HG03432 (cell line): ENCODE data around the gene ADCY1.

Experiments used
- ATAC-seq: cut with Tn5 transposase; IDR thresholded peaks from one replicate; pipeline ENCODE4 v1.9.1; 2021; ENCODE audit warnings: mild to moderate bottlenecking, moderate library complexity; ENCODE audit not compliant: unreplicated experiment

The ADCY1 gene

DNA sequence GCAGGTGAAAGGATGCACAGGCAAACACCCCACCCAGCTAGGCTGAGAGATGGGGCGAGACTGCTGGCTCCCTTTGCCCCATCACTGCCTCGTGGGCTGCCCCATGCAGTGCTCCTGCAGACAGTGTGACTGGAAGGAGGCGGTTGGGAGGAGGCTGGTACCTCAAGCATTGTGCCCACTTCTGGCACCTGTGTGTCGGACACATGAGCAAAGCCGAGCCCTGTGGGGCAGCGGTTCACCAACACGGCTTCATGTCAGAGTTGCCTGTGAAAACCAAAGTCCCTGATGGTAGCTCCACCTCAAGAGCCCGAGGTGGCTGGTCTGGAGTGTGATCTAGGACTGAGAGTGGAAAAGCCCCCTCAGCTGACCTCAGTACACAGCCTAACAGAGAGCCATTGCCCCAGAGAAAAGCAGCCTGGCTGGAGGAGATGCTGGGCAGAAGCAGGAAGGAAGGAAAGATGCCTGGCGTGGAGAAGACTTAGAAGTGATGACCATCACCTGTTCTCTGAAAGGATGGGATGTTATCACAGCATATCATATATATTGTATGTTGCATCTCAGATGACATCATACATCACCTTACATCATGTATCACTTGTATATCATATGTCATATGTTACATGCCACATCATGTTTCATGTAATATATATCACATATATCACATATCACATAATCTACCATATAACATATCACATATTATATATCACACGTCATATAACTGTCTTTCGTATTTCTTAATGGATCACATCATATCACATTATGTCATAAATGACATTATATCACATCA lies 75.6 kb downstream of the ADCY1 start:
- no peak for ATAC-seq

DNA sequence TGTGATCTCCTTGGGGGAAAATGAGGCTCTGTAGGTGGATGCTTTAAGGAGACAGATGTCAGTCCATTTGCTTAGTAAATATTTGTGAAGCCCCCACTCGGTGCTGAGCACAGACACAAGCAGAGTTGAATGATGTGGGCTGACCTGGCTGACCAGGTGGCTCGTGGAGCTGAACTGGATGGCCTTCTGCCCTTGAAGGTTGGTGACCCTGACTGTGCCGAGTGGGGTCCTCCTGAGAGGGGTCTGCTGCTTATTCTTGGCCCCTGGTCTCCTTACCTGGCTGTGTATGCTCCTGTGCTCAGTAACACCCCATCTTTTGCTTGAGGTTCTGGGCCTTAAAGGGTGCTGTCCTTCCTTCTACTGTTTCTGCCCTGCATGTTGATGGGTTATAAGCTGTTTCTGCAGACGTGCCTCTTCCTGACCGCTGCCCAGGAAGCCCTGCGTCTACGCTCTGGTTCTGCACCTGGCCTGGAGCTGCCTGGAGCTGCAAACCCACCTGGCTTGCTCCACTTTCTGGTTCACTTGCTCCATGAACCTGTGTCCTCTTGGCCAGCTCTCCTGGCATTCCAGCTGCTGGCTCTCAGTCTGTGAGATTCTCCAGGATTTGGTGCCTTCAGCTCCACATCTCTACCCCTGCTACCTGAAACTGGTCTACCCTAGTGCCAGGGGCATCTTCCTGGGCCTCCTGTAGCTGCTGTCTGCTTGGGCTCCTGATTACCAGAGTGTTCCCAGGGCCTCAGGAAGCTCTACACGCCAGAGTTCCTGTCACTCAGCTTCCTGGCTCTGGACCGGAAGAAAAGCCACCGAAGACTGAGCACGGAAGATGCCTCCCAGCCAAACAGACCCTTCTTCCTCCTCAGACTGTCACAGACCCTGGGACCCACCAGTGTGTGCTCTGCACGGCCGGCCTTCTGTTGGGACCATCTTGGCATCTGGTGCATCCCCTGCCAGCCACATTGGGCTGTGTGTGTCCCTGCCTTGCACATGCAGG lies 76.5 kb downstream of the ADCY1 start:
- no peak for ATAC-seq

DNA sequence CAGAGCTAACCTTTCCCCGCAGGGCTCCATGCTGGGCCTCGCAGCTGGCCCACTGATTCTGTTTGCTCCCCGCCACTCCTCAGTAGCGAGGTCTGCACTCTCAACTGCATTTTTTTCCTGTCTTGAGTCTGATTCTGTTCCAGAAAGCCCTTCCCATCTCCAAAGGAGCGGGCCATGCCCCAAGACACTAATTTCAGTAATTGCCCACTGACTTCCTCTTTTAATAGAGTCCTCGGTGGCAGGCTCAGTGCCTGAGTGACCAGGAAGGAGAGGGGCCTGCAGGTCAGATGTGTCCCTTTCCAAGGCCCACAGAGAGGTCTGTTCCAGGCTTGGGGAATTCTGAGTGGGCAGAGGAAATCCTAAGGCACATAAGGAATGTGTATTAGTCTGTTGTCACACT lies 77.4 kb downstream of the ADCY1 start:
- ATAC-seq = no peak

DNA sequence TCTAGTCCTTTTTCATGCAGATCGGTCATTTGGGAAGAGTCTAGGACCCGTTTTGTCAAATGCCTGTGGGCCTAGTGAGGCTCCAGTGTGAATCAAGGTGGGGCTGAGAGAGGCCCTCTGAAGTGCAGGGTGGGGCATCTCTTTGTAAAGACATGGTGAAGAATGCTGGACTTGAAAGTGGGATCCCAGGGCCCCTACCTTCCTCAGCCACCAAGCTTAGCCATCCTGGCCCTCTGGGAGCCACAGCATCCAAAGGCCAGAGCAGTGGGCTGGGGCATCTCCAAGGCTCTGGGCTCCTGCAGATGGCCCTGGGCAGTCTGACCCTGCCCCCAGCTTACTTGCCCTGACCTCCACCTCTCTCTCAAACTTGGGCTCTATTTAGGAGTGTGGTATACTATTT lies 78.5 kb downstream of the ADCY1 start:
- no peak for ATAC-seq

DNA sequence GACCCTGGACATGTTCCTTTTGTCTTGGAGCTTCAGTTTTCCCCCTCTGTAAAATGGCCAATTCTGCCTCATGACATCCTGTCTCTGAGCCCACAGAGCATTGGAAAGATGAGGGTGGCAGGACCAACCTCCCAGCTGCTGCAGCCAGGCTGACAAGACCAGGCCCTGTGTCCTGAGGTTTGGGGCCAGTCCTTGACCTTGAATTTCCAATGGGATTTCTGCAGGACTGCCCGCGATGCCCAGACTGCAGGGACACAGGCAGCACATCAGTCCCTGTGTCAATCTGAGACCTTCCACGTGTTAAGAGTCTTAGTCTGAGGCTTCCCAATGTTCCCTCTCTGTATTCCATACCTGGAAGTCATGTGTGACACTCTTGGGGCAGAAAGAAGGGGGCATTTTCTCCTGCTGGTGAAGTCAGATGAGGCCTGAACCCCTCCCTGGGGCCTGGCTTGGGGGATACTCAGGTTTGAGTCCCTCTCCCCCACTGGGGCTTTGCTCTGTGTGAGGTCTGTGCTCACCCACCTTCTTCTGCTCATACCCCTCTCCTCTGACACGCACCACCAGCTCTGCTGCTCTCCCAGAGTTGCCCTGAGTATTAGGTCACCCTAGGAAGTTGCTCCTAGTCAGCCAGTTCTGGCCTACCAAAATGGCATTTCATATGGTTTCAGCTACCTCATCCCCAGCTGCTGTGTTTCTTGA lies 79.2 kb downstream of the ADCY1 start:
- ATAC-seq = no peak

DNA sequence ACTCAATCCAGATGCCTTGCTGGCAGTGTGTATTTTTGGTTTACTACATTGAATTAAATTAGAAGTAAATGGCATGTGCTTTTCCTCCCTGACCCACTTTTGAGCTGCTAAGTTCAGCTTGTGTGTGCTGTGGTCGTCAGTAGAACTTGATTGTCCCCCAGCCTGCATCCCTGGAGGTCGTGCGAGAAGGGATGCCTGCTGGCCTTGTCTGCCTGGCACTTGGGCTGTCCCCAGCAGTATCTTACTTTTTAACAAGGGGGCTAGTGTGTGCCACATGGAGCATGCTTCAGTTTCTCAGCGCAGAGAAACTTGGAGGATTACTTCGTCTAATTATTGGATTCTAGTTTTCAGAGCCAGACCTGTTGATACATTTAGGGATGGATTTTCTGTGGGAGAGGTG lies 80.2 kb downstream of the ADCY1 start:
- ATAC-seq = no peak

DNA sequence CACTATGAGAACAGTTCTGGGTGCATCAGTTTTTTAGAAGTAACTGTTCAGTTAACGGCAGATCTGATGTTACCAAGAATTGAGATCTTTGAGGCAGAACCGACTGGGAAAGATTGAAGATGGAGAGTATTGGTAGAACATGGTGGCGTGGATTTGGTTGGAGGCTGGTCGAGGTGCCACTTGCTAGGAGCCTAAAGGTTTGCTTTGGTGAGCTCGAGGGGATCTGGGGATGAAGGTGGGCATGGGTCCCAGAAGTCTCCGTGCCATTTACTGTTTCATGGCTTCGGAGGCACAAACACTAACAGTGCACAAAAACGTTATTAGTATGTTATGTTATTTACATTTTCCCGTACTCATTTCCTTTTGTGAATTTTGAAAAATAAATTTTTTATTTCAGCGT lies 81.4 kb downstream of the ADCY1 start:
- no peak for ATAC-seq

DNA sequence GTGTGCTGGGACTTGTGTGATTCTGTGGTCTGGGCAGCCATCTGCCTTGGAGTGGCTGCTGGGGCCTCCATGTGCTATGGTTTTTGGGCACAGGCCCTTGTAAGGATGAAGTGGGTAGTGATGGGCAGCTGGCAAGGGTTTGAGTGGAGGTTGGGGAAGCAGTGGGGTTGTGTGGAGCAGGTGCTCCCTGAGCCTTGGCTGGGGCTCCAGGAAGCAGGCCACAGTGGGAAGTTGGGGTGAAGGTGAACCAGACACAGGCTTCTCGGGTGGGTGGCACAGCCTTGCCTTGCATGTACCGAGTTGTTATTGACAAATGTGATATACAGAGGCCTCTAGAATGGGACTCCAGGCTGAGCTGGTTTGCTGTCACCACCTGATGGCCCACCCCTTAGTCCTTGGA lies 82.3 kb downstream of the ADCY1 start:
- no peak for ATAC-seq

DNA sequence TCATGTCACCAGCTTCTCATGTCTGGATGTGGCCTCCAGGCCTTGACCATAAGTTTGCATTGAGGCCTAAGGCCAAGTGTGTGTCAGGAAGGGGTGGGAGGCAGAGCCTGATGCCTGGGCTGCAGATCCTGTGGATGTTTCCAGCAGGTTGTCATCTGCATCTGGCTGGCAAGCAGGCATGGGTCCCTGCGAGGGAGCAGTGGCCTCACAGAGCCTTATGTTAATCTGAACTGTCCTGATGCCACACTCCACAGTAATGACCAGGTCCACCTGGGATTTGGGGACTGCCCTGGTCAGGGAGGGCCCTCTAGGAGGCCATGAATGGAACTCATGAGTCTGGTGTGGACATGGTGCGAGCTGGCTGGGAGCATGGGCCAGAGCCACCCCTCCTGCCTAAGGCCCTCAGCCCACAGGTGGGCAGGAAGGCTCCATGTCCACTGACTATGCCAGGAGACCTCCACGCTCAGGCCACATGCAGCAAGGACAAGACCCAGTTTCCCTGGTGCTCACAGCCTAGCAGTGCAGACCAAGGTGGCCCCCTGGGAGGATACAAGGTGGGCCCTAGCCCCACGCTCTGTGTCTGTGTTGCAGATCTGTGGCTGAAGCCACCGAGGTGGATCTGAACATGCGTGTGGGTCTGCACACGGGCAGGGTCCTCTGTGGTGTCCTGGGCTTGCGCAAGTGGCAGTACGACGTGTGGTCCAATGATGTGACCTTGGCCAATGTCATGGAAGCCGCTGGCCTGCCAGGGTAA lies 83.1 kb downstream of the ADCY1 start:
- ATAC-seq = no peak

DNA sequence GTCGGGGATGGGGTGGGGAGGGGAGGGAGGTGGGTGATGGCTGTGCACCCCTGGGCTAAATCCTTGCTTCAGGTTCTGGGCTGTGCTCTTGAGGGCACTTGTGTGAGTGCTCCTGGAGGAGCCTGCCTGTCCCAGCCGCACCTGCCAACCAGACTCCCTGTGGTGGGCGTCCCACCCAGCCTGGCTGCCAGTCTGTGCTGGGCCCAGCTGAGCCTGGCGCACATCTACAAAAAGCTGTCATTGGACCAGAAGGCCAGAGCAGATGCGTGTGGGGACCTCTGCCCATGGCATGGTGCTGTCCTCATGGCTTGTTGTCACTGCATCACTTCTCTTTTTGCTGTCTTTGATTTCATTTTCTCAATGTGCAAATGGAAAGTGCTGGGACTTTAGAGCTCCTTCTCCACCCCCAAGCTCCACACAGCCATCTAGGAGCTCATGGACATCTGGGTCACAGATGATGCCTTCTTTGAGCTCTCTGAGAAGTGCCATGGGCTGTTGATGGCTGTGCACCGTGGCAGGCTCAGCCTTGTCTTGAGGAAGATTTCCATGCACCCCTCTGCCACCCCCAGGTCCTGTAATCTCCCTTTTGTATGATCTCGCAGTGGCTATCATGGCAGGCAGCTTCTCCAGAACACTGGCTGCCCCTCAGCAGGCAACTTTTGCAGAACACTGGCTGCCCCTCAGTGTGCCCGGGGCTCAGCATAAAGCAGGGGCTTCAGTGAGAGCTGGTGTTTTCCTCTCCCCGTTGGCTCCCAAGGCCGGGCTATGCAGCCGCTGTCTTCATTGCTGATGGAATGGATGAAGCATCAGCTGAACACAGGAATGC lies 83.9 kb downstream of the ADCY1 start:
- no peak for ATAC-seq

DNA sequence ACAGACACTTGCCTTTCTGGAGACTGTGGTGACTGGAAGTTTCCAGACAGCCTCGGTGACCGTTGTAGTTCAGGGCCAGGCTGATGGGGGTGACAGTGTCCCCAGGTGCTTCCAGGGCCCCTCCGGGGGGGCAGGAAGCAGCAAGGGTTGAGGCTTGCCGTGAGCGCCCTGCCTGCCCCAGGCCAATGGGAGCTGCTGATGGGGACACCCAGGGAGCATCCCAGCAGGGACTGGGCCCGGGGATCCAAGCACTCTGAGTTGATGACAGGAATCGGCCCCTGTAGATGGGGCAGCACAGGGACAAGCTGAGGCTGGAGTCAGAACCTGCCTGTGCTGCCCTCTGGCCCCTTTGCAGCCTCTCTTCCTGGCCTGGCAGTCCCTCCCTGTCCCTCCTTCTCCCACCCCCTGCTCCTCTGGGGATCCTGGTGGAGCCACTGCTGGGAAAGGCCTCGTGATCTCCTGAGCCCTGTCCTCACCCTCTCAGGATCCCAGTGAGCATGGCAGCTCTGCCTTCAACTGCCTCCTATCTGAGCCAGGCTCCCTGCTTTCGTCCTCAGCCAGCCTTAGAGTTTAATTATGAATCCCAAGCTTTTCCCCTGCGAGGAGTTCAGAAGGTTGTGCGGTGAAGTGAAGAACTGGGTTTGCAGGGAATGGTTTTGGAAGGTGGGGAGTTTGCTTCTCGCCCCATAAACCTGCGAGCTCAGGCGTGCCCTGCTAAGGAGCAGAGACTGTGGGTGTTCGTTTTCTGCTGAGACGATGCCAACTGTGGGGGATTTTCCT lies 84.7 kb downstream of the ADCY1 start:
- no peak for ATAC-seq

DNA sequence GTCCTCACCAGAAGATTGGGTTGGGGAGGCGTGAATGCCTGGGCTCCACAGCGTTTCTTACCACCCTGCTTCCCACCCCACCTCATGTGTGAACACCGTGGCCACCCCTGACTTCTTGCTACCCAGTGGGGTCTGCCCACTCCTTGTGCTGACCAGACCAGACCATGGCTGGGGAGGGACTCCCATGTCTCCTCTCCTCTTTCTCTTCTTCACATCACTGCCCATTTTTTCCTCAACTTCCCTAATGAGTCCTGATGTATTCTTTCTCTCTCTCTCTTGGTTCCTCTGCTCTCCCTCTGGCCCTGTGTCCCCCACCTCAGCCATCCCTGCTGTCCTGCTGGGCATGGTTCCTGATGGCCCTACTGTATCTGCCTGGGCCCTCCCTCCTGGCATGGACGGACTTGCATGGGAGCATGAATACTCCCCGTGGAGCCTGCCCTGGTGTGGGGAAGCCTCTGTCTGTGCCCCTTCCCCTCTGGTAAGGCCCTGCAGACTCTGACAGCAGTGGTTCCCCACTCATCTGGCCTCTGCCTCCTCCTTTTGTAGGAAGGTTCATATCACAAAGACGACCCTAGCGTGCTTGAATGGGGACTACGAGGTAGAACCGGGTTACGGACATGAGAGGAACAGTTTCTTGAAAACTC lies 85.5 kb downstream of the ADCY1 start:
- ATAC-seq = no peak

DNA sequence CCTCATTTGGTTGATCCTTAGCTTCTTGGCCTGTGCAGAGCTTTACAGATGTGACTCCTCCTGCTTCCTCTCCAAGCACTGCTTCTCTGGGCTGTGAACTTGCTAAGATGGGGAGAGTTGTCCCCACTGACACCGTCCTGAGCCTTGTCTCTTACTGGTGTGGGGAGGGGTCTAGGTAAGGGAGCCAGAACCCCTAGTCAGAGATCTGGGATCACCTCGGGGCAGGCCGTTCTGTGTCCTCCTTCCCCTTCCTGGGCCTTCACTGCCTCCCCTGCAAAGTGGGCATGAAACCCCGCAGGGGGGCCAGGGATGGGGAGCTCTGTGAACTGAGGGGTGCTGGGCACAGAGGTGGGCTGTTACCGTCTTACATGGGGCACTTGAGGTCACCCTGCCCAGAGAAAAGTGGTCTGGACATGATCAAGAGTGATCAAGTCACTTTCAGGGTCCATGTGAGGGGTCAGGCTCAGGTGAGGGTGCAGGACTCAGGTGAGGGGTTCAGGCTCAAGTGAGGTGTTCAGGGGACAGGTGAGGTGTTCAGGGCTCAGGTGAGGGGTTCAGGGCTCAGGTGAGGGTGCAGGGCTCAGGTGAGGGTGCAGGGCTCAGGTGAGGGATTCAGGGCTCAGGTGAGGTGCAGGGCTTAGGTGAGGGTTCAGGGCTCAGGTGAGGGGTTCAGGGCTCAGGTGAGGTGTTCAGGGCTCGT lies 86.2 kb downstream of the ADCY1 start:
- ATAC-seq = no peak

DNA sequence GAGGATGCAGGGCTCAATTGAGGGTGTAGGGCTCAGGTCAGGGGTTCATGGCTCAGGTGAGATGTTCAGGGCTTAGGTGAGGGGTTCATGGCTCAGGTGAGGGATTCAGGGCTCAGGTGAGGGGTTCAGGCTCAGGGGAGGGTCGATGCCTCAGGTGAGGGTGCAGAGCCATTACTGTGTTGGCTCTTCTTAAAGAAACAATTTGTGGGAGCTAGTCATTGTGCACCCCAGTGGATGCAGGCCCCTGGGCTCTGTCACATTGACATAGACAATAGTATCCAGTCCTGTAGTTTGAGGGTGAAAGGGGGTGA lies 86.7 kb downstream of the ADCY1 start:
- ATAC-seq = no peak

DNA sequence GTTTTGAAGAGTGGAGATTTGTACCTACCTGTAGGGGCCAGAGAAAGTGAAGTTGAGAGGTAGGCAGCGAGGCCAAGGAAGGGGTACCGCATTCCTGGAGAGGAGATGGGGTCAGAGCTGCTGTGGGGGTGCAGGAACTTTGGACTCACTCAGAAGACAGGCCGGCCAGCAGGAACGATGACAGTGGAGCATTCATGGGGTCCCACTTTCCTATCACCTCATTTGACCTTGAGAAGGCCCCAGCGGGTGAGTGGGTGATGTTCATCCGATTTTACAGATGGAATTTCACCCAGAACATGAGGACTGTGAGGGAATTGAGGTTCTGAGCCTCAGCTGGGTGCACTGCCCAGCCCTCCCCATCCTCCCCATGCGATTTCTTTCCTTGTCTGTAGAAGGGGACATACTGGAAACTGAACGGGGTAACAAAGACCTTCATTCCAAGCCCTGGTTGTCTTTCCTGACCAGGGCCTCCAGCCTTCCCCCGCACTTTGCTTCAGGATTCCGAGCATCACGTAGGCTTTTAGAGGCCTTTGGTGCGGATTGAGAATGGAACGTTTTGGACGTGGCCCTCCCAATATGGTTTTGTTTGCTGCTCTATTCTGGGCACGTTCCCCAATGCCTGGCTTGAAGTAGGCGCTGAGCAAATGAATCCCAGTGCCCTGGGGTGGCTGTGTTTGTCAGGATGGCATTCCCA lies 87.3 kb downstream of the ADCY1 start:
- ATAC-seq = no peak

DNA sequence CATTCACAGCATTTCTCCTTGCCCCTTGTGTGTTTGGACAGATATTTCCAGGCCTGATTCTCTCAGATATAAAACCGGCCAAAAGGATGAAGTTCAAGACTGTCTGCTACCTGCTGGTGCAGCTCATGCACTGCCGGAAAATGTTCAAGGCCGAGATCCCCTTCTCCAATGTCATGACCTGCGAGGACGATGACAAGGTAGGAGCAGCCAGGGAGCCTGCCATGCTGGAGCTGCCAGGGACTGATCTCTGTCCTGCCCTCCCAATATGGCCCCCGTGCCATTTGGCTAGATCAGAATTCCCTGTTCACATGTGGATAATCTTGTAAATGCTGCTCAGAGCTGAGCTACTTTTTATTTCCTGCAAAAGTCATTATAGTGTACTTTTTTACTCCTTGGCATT lies 87.8 kb downstream of the ADCY1 start:
- no peak for ATAC-seq

DNA sequence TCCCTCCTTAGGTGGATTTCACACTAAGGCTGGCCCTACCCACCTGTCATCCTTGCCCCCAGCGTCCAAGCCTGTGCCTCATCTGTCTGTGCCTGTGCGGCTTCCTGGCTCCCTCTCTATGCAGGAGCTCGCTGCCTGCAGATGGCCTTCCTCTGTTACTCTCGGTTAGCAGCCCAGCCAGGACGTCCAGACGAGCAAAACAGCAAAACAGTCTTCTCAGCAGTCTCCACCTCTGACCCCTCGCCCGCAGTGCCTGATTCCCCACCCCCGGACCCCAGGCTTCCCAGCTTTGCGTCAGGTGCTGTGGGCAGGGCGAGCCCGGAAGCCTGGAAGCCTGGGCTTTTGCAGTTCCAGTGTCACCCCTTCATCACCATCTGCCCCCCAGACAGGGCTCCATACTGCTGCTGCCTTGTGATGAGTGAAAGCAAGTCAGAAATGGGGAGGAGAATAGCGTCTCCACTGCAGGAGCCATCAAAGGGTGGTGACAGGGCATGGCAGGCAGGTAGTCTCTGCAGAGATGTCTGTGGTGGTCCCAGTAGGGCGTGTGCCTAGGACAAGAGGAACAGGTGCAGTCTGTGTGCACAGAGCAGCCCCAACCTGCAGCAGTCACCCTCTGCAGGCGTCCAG lies 88.5 kb downstream of the ADCY1 start:
- no peak for ATAC-seq
